Panc1 (cell line): Measurements from ENCODE around the gene FBXL14. TPM values are rescaled to one million over a fixed set of nuclear protein-coding genes. Genes with fewer than 3 reads are reported as not detected.

ENCODE experiments used
- ATAC-seq: fragments of 200-7000 bp; cut with Tn5 transposase; 2 replicates; pipeline ENCODE4 v1.9.1; 2020; ENCODE audit warnings: mild to moderate bottlenecking, moderate library complexity
- BruUV-seq: library from RNA; stranded (reverse); fragments of 400-500 nt; replicated peaks from 2 replicates; lab custom pipeline; 2021; lab: Mats Ljungman, UMichigan
- CTCF ChIA-PET: fragments of 300-600 bp; sonication (Branson Sonifier 250); formaldehyde crosslinking; loops from one replicate; lab custom pipeline; 2022; ENCODE audit warnings: antibody characterized with exemption; lab: Charles Lee
- POLR2A ChIA-PET: fragments of 300-600 bp; sonication (Branson Sonifier 250); formaldehyde crosslinking; loops from one replicate; lab custom pipeline; 2022; ENCODE audit warnings: antibody characterized with exemption; lab: Charles Lee
- DNase-seq: peaks from one replicate; pipeline ENCODE4 v3.0.0-alpha.2; 2010; ENCODE audit warnings: low read depth, low spot score
- H3K27ac ChIP-seq: 2 replicates; pipeline ENCODE4 v1.5.1; 2011; ENCODE audit warnings: mild to moderate bottlenecking, low read length, inconsistent platforms
- H3K27me3 ChIP-seq: fragments of 200-500 bp; sonication (Bioruptor generic); 2 replicates; pipeline ENCODE4 v1.6.0; 2014; ENCODE audit warnings: low read length, inconsistent platforms; ENCODE audit not compliant: control insufficient read depth, insufficient read depth
- H3K36me3 ChIP-seq: fragments of 200-500 bp; sonication (Bioruptor generic); 2 replicates; pipeline ENCODE4 v1.5.1; 2014; ENCODE audit warnings: inconsistent platforms, mild to moderate bottlenecking, low read length, moderate library complexity; ENCODE audit not compliant: control insufficient read depth, insufficient read depth
- H3K4me1 ChIP-seq: 2 replicates; pipeline ENCODE4 v1.5.1; 2011; ENCODE audit warnings: inconsistent platforms, mild to moderate bottlenecking, low read length, moderate library complexity; ENCODE audit not compliant: control insufficient read depth, insufficient read depth
- H3K4me3 ChIP-seq, 2 experiments: 2 replicates each; pipeline ENCODE4 v1.5.1; 2011 to 2012; ENCODE audit warnings: low read depth in 2 of 2, low read length in 2 of 2, mild to moderate bottlenecking in 2 of 2, inconsistent platforms in 1 of 2, moderate library complexity in 1 of 2
- H3K9me3 ChIP-seq: fragments of 200-500 bp; sonication (Bioruptor generic); 2 replicates; pipeline ENCODE4 v1.5.1; 2014; ENCODE audit warnings: low read depth, mild to moderate bottlenecking, inconsistent platforms, low read length, moderate library complexity; ENCODE audit not compliant: control insufficient read depth, insufficient read depth
- POLR2AphosphoS5 ChIP-seq: IDR thresholded peaks from 2 replicates; pipeline ENCODE4 v1.6.1; 2012; ENCODE audit warnings: mild to moderate bottlenecking, low read depth, low read length, moderate library complexity
- SIN3A ChIP-seq: IDR thresholded peaks from 2 replicates; pipeline ENCODE4 v1.6.1; 2012; ENCODE audit warnings: low read depth, mild to moderate bottlenecking, low read length, moderate library complexity, borderline replicate concordance; ENCODE audit not compliant: insufficient read depth
- TCF7L2 ChIP-seq: IDR thresholded peaks from 2 replicates; pipeline ENCODE4 v1.6.1; 2011; ENCODE audit warnings: mild to moderate bottlenecking, low read depth, low read length, inconsistent platforms
- in situ Hi-C: cut with HindIII; loops from 2 replicates; pipeline ENCODE4 v1.10.0; 2016; ENCODE audit warnings: low sequenced_read_pairs, low pct_unique_long_range_greater_than_20kb
- intact Hi-C: fragments of 100-400 bp; cut with micrococcal nuclease; formaldehyde crosslinking; loops from one replicate; pipeline ENCODE4 v1.10.0; 2022; ENCODE audit not compliant: unreplicated experiment
- total RNA-seq: library from RNA; stranded (reverse); gene quantifications from one replicate; pipeline ENCODE4 v1.2.1, GENCODE V29; 2021; ENCODE audit not compliant: unreplicated experiment
- TF ChIP-seq, protein P1 (sequence below), 2 experiments: IDR thresholded peaks; 2 replicates each; pipeline ENCODE4 v1.6.1; 2011 to 2012; ENCODE audit warnings: low read depth in 2 of 2, control low read depth in 1 of 2, low read length in 1 of 2, mild to moderate bottlenecking in 1 of 2, moderate library complexity in 1 of 2; ENCODE audit not compliant: insufficient read depth in 1 of 2
- TF ChIP-seq, protein P2 (sequence below): fragments of 450-650 bp; IDR thresholded peaks from 2 replicates; pipeline ENCODE4 v1.5.1; 2017; ENCODE audit warnings: mild to moderate bottlenecking

Gene FBXL14
- total RNA-seq, 1 experiment from 2014 or later, result 15.1 TPM

DNA sequence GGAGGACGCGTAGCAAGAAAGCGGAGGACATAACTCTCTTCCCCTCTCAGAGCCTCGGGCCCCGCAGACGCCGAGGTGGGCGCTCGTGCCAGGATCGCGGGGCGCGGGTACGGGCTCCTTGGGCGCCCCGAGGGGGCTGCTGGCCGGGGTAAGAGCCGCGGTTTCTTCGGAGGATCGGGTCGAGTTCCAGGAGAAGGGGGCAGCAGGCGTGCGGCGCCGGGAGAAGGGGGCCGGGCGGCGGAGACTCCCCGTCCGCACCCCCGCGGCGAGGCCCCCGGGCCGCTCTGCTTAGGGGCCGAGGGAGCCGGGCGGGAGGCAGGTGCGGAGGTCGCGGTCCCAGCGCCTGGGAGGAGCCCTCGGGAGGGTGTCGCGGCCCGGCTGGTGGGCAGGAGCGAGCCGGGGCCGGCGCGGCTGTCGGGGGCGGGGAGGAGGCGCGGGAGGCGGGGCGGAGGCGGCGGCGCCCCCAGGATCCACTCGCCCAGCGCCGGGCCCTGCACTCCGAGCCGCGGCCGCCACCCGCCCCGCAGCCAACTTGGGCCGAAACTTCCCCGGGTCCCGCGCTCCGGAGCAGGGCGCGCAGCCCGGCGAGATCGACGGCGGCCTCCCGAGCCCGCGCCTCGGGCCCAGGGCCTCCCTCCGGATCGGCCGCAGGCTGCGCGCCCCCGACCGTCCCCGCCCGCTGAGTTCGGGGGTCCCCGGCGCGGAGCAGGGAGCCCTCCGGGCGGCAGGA is 64.4 kb downstream of the FBXL14 start:
- POLR2A ChIA-PET, result no interaction called here
- Histone ChIP-seq H3K4me3 (peak overlapping the region; percentile 10 to 51; a peak in 3 of 4 replicates), H3K36me3 (no peaks in the 10 kb centered on the region), H3K27me3 (no peaks in the 10 kb centered on the region), H3K9me3 (no peaks in the 10 kb centered on the region), H3K4me1 (peaks cover 26% of the 10 kb centered on the region), H3K27ac (peak overlapping the region; percentile 69)
- DNase-seq (no peak), ATAC-seq (peak; percentile 82)
- CTCF ChIA-PET, result no interaction called here
- TF ChIP-seq POLR2AphosphoS5 (no peak), SIN3A (no peak), TCF7L2 (no peak)
- TF ChIP-seq, protein P1, sequence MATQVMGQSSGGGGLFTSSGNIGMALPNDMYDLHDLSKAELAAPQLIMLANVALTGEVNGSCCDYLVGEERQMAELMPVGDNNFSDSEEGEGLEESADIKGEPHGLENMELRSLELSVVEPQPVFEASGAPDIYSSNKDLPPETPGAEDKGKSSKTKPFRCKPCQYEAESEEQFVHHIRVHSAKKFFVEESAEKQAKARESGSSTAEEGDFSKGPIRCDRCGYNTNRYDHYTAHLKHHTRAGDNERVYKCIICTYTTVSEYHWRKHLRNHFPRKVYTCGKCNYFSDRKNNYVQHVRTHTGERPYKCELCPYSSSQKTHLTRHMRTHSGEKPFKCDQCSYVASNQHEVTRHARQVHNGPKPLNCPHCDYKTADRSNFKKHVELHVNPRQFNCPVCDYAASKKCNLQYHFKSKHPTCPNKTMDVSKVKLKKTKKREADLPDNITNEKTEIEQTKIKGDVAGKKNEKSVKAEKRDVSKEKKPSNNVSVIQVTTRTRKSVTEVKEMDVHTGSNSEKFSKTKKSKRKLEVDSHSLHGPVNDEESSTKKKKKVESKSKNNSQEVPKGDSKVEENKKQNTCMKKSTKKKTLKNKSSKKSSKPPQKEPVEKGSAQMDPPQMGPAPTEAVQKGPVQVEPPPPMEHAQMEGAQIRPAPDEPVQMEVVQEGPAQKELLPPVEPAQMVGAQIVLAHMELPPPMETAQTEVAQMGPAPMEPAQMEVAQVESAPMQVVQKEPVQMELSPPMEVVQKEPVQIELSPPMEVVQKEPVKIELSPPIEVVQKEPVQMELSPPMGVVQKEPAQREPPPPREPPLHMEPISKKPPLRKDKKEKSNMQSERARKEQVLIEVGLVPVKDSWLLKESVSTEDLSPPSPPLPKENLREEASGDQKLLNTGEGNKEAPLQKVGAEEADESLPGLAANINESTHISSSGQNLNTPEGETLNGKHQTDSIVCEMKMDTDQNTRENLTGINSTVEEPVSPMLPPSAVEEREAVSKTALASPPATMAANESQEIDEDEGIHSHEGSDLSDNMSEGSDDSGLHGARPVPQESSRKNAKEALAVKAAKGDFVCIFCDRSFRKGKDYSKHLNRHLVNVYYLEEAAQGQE (IDR thresholded peaks at IDR 0.05; ENCODE audit: insufficient read depth in 1 of 2, low read depth in 2 of 2, low read length in 1 of 2), result no peak
- TF ChIP-seq, protein P2, sequence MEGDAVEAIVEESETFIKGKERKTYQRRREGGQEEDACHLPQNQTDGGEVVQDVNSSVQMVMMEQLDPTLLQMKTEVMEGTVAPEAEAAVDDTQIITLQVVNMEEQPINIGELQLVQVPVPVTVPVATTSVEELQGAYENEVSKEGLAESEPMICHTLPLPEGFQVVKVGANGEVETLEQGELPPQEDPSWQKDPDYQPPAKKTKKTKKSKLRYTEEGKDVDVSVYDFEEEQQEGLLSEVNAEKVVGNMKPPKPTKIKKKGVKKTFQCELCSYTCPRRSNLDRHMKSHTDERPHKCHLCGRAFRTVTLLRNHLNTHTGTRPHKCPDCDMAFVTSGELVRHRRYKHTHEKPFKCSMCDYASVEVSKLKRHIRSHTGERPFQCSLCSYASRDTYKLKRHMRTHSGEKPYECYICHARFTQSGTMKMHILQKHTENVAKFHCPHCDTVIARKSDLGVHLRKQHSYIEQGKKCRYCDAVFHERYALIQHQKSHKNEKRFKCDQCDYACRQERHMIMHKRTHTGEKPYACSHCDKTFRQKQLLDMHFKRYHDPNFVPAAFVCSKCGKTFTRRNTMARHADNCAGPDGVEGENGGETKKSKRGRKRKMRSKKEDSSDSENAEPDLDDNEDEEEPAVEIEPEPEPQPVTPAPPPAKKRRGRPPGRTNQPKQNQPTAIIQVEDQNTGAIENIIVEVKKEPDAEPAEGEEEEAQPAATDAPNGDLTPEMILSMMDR, result no peak
- no TSS peak for BruUV-seq
- intact Hi-C loops (no loop called here), in situ Hi-C loops (no loop called here)

DNA sequence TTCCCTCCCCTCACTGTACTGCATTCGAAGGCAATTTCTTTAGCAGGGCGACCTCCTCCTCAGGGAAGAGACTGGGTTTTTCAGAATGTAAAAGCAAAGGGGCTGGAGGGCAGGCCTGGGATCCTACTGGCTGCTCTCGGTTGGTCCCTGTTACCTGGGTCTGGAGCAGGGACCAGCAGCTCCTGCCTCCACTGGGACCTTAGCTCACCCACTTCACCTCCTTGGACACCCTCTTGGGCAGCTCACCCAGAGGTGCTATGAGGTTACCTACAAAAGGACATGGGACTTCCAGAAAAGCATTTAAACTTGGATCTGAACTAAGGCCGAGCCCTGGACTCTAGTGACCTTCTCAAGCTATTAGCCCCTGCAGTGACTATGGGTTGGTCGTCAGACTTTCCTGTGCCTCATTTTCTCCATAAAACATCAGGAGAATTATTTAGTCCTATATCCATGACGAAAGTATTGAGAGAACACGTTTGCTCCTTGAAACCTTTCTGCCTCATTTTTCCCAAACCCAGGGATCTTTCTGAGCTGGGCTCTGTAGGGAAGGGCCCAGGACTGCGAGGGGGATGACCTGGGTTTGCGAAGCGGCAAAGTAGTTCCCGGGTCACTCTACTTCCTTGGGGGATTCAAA is 65.0 kb downstream of the FBXL14 start:
- DNase-seq, result no peak
- peak overlapping the region in 1 of 2 experiments; percentile 51; a peak in 2 of 4 replicates for H3K4me3 ChIP-seq
- peaks cover 21% of the 10 kb centered on the region for H3K4me1 ChIP-seq
- no peak for ATAC-seq
- POLR2A ChIA-PET, result no interaction called here
- TF ChIP-seq POLR2AphosphoS5 (no peak), TCF7L2 (no peak), SIN3A (no peak)
- TF ChIP-seq, protein P1 (IDR thresholded peaks at IDR 0.05; ENCODE audit: insufficient read depth in 1 of 2, low read depth in 2 of 2, low read length in 1 of 2), result no peak
- TF ChIP-seq, protein P2, result no peak
- intact Hi-C loops, result no loop called here
- in situ Hi-C loops, result no loop called here
- CTCF ChIA-PET, result no interaction called here
- peak overlapping the region; percentile 69 for H3K27ac ChIP-seq
- H3K27me3 ChIP-seq, result no peaks in the 10 kb centered on the region
- no peaks in the 10 kb centered on the region for H3K36me3 ChIP-seq
- no peaks in the 10 kb centered on the region for H3K9me3 ChIP-seq
- BruUV-seq, result no TSS peak
